ENCODE measurements around the gene SLC4A2. TPM values are rescaled to one million over a fixed set of nuclear protein-coding genes. Genes with fewer than 3 reads are reported as not detected.

SLC4A2 gene
- total and polyA plus RNA-seq, 2 of the 8 experiments (the other 6 are each of a cell fraction or from before 2014, with no cell fraction given) = 72.6 to 147 TPM

- no peak for TF ChIP-seq CHD7 (IDR thresholded peaks at IDR 0.05; ENCODE audit: insufficient replicate concordance, low read length)
- no peak for TF ChIP-seq TCF12 (IDR thresholded peaks at IDR 0.05; ENCODE audit: low read depth, low read length)
- no peak for TF ChIP-seq SRF (IDR thresholded peaks at IDR 0.05; ENCODE audit: low read depth, low read length)
- TF ChIP-seq SUZ12 (IDR thresholded peaks at IDR 0.05; ENCODE audit: low read length) = no peak
- TF ChIP-seq TAF1 (IDR thresholded peaks at IDR 0.05; ENCODE audit: low read depth, low read length) = no peak
- no peak for TF ChIP-seq CHD1 (IDR thresholded peaks at IDR 0.05; ENCODE audit: low read depth, low read length)
- TF ChIP-seq RAD21 (IDR thresholded peaks at IDR 0.05 in 1 of 2, conservative IDR thresholded peaks at IDR 0.05 in 1 of 2; ENCODE audit: low read depth in 2 of 2, low read length in 2 of 2) = no peak
- TF ChIP-seq NANOG (IDR thresholded peaks at IDR 0.05; ENCODE audit: insufficient read depth, low read depth, low read length, poor library complexity, severe bottlenecking) = no peak
- no peak for TF ChIP-seq EP300 (IDR thresholded peaks at IDR 0.05; ENCODE audit: borderline replicate concordance in 1 of 2, low read depth in 2 of 2, low read length in 2 of 2)
- TF ChIP-seq GTF2F1 (IDR thresholded peaks at IDR 0.05; ENCODE audit: borderline replicate concordance, low read depth, low read length) = no peak
- TF ChIP-seq ZNF274 (IDR thresholded peaks at IDR 0.05; ENCODE audit: borderline replicate concordance, extremely low read depth, low read length) = no peak
- TF ChIP-seq BRCA1 (IDR thresholded peaks at IDR 0.05; ENCODE audit: low read depth, low read length) = no peak
Measured at GRCh38 chr7:151091003-151091402, 31.6 kb downstream of the SLC4A2 start (continued).

Data from H1 (cell line).